HG02870 (cell line): ENCODE data around the gene WNT9A.

Experiments
- ATAC-seq: cut with Tn5 transposase; IDR thresholded peaks from one replicate; pipeline ENCODE4 v1.9.1; 2021; ENCODE audit warnings: mild to moderate bottlenecking, moderate library complexity; ENCODE audit not compliant: unreplicated experiment

The WNT9A gene

GRCh38 chr1:227955808-227956207 is 8.1 kb upstream of the WNT9A start:
- no peak for ATAC-seq

DNA sequence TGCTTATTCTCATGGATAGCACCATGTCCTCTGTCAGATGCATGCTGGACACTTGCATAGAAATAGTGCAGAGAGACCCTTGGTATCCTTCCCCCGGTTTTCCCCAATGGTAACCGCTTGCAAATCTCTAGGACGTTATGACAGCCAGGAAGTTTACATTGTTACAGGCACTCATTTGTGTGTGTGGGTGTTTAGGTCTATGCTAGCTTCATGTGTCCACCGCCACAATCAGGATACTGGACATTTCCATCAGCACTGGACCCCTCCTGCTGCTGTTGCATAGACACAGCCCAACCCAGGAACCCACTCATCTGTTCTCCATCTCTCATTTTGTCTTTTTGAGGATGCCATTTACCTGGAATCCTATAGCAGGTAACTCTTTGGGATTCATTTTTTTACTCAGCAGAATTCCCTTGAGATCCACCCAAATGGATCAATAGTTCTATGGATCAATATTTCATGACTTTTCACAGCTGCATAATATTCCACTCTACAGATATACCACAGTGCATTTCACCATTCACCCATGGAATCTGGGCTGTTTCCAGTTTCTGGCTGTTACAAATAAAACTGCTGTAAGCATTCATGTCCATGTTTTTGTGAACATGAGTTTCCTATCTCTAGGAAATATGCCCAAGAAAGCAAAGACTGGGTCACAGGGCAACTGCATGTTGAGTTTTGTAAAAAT is 6.6 kb upstream of the WNT9A start:
- no peak for ATAC-seq

GRCh38 chr1:227953022-227953412 is 5.3 kb upstream of the WNT9A start:
- ATAC-seq, result no peak

DNA sequence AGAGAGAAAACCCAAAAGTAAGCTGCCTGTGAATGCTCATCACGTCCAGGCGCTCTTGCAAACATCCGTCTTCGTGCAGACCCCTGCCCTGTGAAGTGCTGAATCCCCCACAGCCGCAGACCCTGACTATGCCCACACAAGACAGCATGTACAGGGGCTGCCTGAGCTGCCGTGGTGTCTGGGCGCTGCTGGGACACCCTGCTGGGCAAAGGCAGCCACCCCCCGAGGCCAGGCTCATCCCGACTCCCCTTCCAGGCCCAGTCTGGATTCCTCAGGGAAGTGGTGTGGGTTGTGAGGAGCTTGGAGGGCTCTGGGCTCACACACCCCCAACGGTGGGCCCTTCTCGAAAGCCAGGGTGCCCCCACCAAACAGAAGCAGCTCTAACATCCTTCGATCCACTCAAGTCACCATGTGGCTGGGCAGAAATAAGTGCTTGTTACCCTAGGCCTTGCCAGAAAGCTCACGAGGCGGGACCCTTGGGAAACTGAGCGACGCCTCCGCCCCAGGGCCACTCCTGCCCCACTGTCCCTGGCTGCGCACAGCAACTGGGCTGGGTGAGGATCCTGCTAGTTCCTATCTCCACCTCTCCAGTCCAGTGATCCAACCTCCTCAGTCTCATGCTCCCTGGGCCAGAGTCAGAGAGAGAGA is 4.8 kb upstream of the WNT9A start:
- ATAC-seq, result no peak

- no peak for ATAC-seq
Observed at GRCh38 chr1:227951624-227952373, 4.1 kb upstream of the WNT9A start.

DNA sequence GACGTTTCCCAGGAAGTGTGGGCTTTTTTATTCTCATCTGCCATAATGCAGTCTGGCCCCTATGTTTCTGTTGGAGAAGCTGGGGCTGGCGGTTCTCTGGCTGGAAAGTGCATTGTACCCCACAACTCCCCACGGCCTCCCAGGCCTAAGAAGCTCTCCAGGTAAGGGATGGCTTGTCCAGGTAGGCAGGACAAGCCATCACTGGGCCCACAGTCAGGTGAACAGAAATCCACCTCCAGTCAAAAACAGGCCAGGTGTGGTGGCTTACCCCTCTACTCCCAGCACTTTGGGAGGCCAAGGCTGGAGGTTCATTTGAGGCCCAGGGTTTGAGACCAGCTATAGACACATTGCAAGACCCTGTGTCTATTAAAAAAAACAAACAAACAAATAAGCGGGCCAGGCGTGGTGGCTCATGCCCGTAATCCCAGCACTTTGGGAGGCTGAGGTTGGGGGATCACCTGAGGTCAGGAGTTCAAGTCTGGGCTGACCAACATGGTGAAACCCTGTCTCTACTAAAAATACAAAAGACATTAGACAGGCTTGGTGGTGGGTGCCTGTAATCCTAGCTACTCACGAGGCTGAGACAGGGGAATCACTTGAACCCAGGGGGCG is 3.1 kb upstream of the WNT9A start:
- ATAC-seq, result no peak

GRCh38 chr1:227949954-227950734 is 2.4 kb upstream of the WNT9A start:
- no peak for ATAC-seq

DNA sequence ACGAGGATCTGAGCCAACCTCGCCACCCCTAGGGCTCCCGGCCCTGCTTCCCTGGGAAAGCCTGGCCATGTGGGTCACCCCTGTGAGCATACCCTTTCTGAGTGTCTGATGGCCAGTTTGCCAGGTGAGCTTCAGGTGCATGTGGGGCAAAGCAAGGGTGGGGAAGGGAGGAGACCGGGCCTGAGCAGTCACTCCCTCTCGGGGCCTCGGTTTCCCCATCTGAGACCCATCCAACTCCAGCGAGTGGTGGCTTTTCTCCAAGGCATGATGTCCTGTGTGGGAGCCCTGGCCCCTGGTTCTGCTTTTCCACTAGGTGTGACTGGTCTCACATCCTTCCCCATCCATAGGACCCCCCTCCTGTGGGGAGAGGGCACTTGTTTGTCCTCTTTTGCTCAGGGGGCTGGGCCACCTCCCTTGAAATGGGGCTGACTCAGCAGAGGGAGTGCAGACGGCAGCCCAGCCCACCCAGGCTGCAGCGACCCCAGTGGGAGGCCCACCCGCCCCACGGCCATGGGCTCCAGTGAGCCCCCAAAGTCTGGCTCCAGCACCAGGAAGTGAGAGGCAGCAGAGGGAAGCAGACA is 1.7 kb upstream of the WNT9A start:
- ATAC-seq, result no peak

- ATAC-seq, result no peak
Observed at GRCh38 chr1:227948493-227949260, 945 bp upstream of the WNT9A start.

- ATAC-seq, result no peak
Observed at GRCh38 chr1:227947386-227947675, 401 bp downstream of the WNT9A start.

DNA sequence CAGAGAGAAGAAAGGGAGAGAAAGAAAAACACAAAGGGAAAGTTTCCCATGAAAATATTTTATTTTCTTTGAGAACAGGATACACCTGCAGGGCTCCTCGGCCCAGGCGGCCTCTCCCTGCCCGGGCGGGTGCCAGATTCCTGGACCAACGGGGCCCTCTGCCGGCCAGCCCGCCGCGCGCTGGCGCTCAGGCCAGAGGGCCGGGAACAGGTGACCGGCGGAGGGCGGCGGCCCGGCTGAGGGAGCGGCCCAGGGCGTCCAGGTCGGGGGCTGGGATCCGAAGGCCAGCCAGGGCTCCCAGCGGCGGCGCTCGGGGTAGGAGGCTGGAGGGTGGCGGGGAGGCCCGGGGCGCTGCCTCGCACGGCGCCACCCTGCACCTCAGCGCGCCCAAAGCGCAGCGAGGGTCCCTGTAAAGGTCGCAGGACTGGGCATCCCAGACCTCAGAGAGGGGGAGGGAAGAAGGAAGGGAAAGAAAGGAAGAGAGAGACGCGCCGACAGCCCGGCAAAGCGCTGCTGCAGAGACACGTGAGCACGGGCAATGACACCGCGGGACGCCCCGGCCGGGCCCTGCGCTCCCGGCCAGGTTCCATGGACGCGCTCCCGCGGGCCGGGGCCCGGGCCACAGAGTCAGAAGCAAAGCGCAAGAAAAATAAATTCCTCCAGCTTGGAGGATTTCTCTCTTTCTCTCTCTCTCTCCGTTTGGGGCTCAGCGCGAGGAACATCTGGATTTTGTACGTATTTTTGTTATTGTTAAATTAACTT is 927 bp downstream of the WNT9A start:
- peak; percentile 56 for ATAC-seq

DNA sequence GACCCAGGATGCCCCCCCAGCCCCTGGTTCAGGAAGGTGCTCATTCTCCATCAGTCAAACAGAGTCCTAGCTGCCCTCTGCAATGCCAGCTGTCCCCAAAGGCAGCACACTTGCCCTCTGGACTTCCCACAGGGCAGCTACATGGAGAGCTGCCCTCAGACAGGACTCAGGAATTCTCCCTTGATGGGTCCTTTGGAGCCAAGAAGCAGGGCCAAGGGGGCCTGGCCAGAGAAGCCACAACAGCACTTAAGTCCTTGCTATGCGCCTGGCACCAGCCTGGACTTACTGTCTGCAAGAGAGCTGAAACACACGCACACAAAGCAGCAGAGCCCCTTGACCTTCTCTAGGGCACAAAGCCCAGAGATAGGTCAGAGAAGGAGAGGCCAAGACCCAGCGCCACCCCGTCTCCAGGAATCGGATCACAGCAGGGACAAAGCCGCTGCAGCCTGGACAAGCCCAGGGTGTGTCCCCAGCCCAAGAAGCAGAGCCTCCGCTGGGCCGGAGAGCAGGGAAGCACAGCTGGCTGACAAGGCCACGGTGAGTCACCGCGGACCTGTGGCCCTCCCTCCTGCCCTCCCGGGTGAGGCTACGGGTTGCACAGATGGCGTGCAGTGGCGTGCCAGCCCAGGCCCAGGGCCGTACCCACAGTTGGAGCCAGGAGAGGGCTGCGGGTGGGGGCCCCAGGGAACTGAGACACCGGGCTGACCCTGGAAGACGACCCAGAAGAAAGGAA is 1.7 kb downstream of the WNT9A start:
- peak; percentile 31 for ATAC-seq

DNA sequence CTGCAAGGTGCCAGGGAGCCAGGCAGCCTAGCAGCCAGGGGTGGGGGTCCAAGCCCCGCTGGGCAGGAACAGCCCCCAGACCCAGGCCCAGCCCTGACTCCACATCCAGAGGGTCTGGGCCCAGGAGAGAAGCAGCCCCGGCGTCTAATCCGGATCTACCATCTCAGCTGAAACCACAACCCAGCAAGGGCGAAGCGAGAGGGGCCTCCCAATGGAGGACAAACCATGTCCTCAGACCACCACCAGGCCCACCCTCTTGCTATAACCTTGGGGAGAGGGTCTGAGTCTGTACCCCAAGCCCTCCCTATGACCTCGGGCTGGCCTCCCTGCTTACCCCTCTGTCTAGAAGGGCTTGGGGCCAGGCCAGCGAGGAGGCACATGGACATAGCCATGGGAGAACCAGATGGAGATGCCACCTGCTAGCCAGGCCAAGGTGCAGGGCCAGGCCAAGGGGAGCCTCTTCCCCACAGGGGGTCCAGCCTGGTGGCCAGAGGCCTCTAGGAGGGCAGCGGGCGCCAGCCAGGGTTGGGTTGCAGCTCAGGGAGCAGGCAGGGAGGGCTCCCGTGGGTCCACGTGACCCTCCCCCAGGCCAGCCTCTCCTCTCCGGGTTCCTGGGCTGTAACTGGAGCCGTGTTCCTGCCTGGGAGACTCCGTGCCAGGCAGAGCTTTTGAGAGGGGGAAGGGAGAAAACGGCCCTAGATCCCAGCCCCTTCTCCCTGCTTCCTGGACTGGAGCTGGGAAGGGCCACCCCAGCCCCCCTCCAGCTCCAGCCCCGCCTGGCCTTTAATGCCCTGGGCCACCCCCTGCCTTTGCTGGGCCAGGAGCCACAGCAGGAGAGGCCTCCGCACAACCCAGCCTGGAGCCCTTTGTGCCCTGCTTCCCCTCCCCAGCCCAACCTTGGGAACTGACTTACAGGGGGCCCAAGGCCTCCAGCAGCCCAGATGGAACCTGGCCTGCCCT is 2.5 kb downstream of the WNT9A start:
- no peak for ATAC-seq

- ATAC-seq, result no peak
Observed at GRCh38 chr1:227944090-227944930, 3.4 kb downstream of the WNT9A start.

DNA sequence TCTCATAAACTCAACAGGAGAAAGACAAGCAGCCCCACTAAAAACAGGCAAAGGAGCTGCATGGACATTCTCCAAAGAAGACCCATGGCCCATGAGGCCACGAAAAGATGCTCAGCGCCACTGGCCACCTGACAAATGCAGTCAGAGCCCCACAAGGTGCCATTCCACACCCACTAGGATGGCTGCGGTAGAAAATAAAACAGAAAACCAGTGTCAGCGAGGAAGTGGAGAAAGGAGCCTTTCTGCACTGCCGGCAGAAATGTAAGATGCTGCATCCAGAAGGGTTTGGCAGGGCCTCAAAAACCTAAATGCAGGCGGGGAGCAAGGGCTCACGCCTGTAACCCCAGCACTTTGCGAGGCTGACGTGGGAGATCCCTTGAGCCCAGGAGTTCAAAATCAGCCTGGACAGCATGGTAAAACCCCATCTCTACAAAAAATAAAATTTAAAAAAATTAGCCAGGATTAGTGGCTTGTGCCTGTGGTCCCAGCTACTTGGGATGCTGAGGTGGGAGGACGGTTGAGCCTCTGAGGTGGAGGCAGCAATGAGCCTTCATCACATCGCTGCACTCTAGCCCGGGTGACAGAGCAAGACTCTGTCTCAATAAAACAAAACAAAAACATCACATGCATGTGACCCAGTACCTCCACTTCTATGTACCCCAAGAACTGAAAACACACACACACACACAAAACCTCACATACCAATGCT is 4.2 kb downstream of the WNT9A start:
- ATAC-seq, result no peak

- no peak for ATAC-seq
Observed at GRCh38 chr1:227942716-227943261, 4.9 kb downstream of the WNT9A start.
